ENCODE data around the gene WNT9A.

DNA sequence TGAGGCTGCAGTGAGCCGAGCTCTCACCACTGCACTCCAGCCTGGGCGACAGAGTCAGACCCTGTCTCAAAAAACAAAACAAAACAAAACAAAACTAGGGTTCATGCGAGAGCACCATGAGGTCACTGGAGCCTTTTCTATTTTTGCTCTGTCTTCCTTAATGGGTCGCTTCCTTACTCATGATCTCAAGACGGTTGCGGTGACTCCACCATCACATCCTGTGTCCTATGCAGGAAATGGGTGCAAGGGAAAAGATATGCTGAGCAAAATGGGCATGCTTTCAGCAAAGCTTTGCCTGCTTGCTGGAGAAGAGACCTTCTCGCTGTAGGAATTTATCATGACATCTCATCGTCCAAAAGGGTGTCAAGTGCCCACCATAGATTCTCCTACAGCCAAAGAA, 36.4 kb downstream of the WNT9A start:
- TF ChIP-seq POLR2A (IDR thresholded peaks at IDR 0.05) (no peak), CTCF (IDR thresholded peaks at IDR 0.05) (no peak)

Data from right lobe of liver (tissue), 4 donors.